Muscle of leg (tissue), 11 donors: Measurements from ENCODE around the gene BCAS4. TPM values are rescaled to one million over a fixed set of nuclear protein-coding genes. Genes with fewer than 3 reads are reported as not detected.
A peak's percentile ranks its signal among the peaks of the same experiment; 100 is the strongest.

Experiments used
- DNase-seq: peaks from one replicate; pipeline ENCODE4 v3.0.0; 2013
- H3K27ac ChIP-seq: one replicate; pipeline ENCODE4 v1.5.1; 2013; ENCODE audit warnings: mild to moderate bottlenecking, low read length, control low read depth
- H3K27me3 ChIP-seq: one replicate; pipeline ENCODE4 v1.6.1; 2013; ENCODE audit warnings: low read length; ENCODE audit not compliant: control insufficient read depth, insufficient read depth
- H3K36me3 ChIP-seq: one replicate; pipeline ENCODE4 v1.6.1; 2013; ENCODE audit warnings: low read length; ENCODE audit not compliant: control insufficient read depth, insufficient read depth
- H3K4me1 ChIP-seq: one replicate; pipeline ENCODE4 v1.6.1; 2013; ENCODE audit warnings: low read length; ENCODE audit not compliant: control insufficient read depth, insufficient read depth
- H3K4me3 ChIP-seq: one replicate; pipeline ENCODE4 v1.5.1; 2013; ENCODE audit warnings: low read length, control low read depth
- H3K9me3 ChIP-seq: replicated peaks from 2 replicates; pipeline ENCODE4 v1.6.1; 2013; ENCODE audit warnings: low read depth, low read length; ENCODE audit not compliant: control insufficient read depth
- WGBS: methylation state at CpG from one replicate; pipeline ENCODE4 v1.1.5; 2013; ENCODE audit warnings: missing lambda C conversion rate; ENCODE audit not compliant: insufficient coverage; 5-methylcytosine and 5-hydroxymethylcytosine counted together
- polyA plus RNA-seq, 8 donors: library from polyadenylated mRNA; unstranded; fragments of 120-200 nt; gene quantifications; one replicate each; pipeline versions ENCODE4 v1.2.1 to v1.2.3, GENCODE V29; 2013; ENCODE audit warnings: inconsistent platforms in 1 of 8, low replicate concordance in 1 of 8; ENCODE audit not compliant: insufficient read length in 8 of 8, insufficient read depth in 1 of 8
- total RNA-seq: library from RNA; stranded (reverse); fragments of 120-200 nt; gene quantifications from one replicate; pipeline ENCODE4 v1.2.4, GENCODE V29; 2013

Gene BCAS4
- total and polyA plus RNA-seq, 9 donors, result 3.4 to 5.8 (median 4.0) TPM

GRCh38 chr20:50916257-50916656 is 121.4 kb downstream of the BCAS4 start:
- Histone ChIP-seq H3K4me1 (peaks cover 7% of the 10 kb centered on the region), H3K9me3 (no peaks in the 10 kb centered on the region), H3K27ac (no peak overlapping the region), H3K27me3 (no peaks in the 10 kb centered on the region), H3K36me3 (peaks cover 9% of the 10 kb centered on the region), H3K4me3 (no peak overlapping the region)
- DNase-seq, result peak; percentile 38
- 58% methylated on average over 3 of the region's 5 CpGs for WGBS

- no peaks in the 10 kb centered on the region for H3K9me3 ChIP-seq
- no peak overlapping the region for H3K4me3 ChIP-seq
- no peaks in the 10 kb centered on the region for H3K27me3 ChIP-seq
- no peak for DNase-seq
- peaks cover 8% of the 10 kb centered on the region for H3K4me1 ChIP-seq
- 82% methylated on average over 2 of the region's 3 CpGs for WGBS
- H3K27ac ChIP-seq, result no peak overlapping the region
- peaks cover 9% of the 10 kb centered on the region for H3K36me3 ChIP-seq
Measured at GRCh38 chr20:50916934-50917333, 122.1 kb downstream of the BCAS4 start.

DNA sequence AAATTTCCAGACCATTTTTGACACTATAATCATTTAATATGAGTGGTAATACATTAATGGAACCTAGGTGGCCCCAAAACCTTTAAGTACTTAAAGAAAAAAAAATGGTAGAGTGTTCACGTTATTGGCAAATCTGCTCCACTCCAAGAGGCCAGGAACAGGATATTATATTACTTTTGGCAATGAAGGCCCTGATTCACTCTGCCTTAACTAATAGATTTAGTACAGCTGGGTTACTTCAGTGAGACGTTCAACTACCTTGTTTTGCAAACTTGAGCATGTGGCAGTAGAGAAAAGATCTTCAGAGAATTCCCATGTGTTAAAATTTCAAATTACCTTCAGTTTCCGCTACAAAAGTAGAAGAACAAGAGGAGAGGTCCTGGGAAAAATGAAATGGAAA is 123.5 kb downstream of the BCAS4 start:
- Histone ChIP-seq H3K9me3 (no peaks in the 10 kb centered on the region), H3K27ac (no peak overlapping the region), H3K4me3 (no peak overlapping the region), H3K27me3 (no peaks in the 10 kb centered on the region), H3K36me3 (peaks cover 15% of the 10 kb centered on the region), H3K4me1 (peaks cover 10% of the 10 kb centered on the region)
- DNase-seq, result peak; percentile 29
- no CpG with 5 or more reads among the region's 3 CpGs for WGBS

- H3K27ac ChIP-seq, result no peak overlapping the region
- no peak overlapping the region for H3K4me3 ChIP-seq
- peaks cover 17% of the 10 kb centered on the region for H3K36me3 ChIP-seq
- no peaks in the 10 kb centered on the region for H3K27me3 ChIP-seq
- no peak for DNase-seq
- 72% methylated on average over 5 of the region's 6 CpGs for WGBS
- no peaks in the 10 kb centered on the region for H3K9me3 ChIP-seq
- peaks cover 13% of the 10 kb centered on the region for H3K4me1 ChIP-seq
Measured at GRCh38 chr20:50919567-50919966, 124.7 kb downstream of the BCAS4 start.

GRCh38 chr20:50920997-50921396 is 126.1 kb downstream of the BCAS4 start:
- H3K9me3 ChIP-seq, result no peaks in the 10 kb centered on the region
- H3K4me1 ChIP-seq, result peaks cover 10% of the 10 kb centered on the region
- peaks cover 17% of the 10 kb centered on the region for H3K36me3 ChIP-seq
- H3K27ac ChIP-seq, result no peak overlapping the region
- no peak overlapping the region for H3K4me3 ChIP-seq
- H3K27me3 ChIP-seq, result no peaks in the 10 kb centered on the region
- peak; percentile 41 for DNase-seq

DNA sequence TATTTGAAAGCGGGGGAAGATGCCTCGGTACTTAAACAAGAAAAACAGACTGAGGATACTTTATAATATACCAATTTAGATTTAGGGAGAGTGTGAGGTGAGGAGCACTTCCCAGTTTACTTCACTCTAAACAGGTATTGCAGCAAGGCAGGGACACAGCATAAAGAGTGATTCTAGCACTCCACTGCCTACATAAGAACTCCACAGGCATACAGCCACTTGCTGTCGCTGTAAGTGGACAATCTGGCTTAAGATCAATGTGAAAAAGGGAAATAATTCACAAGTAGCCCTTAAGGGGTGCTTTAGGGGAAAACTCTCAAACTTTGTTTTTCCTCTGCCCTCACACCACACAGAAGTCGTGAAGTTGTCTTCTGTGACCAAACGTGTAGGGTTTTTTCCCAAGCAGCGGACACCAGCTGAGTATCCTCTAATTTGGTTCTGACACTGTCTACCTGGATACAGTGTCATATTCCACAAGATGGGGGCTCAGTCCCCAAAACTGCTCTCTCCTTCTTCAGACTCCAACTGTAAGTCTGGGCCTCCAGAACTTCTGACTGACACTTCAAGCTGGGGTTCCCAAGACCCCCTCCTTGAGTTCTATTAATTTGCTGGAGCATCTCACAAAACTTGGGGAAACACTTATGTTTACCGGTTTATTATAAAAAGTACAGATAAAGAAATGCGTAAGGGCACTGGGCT is 127.1 kb downstream of the BCAS4 start:
- peaks cover 17% of the 10 kb centered on the region for H3K36me3 ChIP-seq
- no peak overlapping the region for H3K27ac ChIP-seq
- H3K27me3 ChIP-seq, result no peaks in the 10 kb centered on the region
- no peaks in the 10 kb centered on the region for H3K9me3 ChIP-seq
- 67% methylated on average over 3 of the region's 8 CpGs for WGBS
- no peak overlapping the region for H3K4me3 ChIP-seq
- peaks cover 7% of the 10 kb centered on the region for H3K4me1 ChIP-seq
- DNase-seq, result no peak

- WGBS, result 17% methylated on average over 1 of the region's 2 CpGs
- H3K27me3 ChIP-seq, result no peaks in the 10 kb centered on the region
- no peak overlapping the region for H3K4me3 ChIP-seq
- no peak overlapping the region for H3K27ac ChIP-seq
- no peaks in the 10 kb centered on the region for H3K9me3 ChIP-seq
- peaks cover 13% of the 10 kb centered on the region for H3K4me1 ChIP-seq
- H3K36me3 ChIP-seq, result peaks cover 19% of the 10 kb centered on the region
- DNase-seq, result no peak
Measured at GRCh38 chr20:50924261-50924920, 129.5 kb downstream of the BCAS4 start.

DNA sequence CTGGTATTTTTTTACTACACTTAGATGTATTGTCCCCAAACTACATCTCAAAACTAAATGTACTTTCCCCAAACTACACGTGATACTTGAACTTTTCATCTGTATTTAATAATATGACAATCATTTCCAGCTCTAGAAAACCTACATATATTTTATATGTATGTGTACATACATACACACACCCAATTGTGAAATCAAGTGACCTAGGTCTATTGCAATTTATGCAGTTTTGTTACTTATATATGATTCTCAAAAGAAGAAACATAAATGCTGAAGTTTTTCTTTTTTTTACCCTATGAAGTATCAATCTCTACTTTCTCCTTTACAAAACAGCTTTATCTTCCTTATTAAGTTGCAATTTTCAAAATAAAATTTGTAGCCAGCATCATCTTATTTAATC is 131.7 kb downstream of the BCAS4 start:
- no peaks in the 10 kb centered on the region for H3K27me3 ChIP-seq
- DNase-seq, result no peak
- WGBS, result no CpG with 5 or more reads among the region's 1 CpG
- no peaks in the 10 kb centered on the region for H3K9me3 ChIP-seq
- peaks cover 16% of the 10 kb centered on the region for H3K4me1 ChIP-seq
- H3K36me3 ChIP-seq, result peaks cover 15% of the 10 kb centered on the region
- no peak overlapping the region for H3K27ac ChIP-seq
- H3K4me3 ChIP-seq, result no peak overlapping the region

Other genes starting within 250 kb of the BCAS4 start
- 5.0 TPM for gene RIPOR3, start 103.5 kb upstream of the BCAS4 start, total RNA-seq
- gene RIPOR3, start 103.5 kb upstream of the BCAS4 start, polyA plus RNA-seq, result 1 to 10 TPM; 3.8 to 9.7 (median 6.5) TPM
- 0.93 TPM for gene PARD6B, start 63.5 kb upstream of the BCAS4 start, total RNA-seq
- under 1 TPM; 0.22 to 0.97 (median 0.54) TPM for gene PARD6B, start 63.5 kb upstream of the BCAS4 start, polyA plus RNA-seq
- 37.9 TPM for gene ADNP, start 136.4 kb downstream of the BCAS4 start, total RNA-seq
- gene ADNP, start 136.4 kb downstream of the BCAS4 start, polyA plus RNA-seq, result 10 to 100 TPM; 50.3 to 68.5 (median 54.6) TPM
- 52.3 TPM for gene DPM1, start 163.5 kb downstream of the BCAS4 start, total RNA-seq
- 10 to 100 TPM; 41.1 to 49.7 (median 45.5) TPM for gene DPM1, start 163.5 kb downstream of the BCAS4 start, polyA plus RNA-seq
- 3.8 TPM for gene MOCS3, start 163.8 kb downstream of the BCAS4 start, total RNA-seq
- gene MOCS3, start 163.8 kb downstream of the BCAS4 start, polyA plus RNA-seq, result 1 to 10 TPM; 2.9 to 4.0 (median 3.4) TPM
- 0.44 TPM for gene KCNG1, start 228.0 kb downstream of the BCAS4 start, total RNA-seq
- gene KCNG1, start 228.0 kb downstream of the BCAS4 start, polyA plus RNA-seq, result 1 to 10 TPM in 3 of 8 donors, under 1 TPM in 5; 0.27 to 2.2 (median 0.58) TPM